Lung (tissue), 12 donors: Measurements from ENCODE around the gene CA7. TPM values are rescaled to one million over a fixed set of nuclear protein-coding genes. Genes with fewer than 3 reads are reported as not detected.

Experiments used
- ATAC-seq: fragments of 200-7000 bp; cut with Tn5 transposase; one replicate; pipeline ENCODE4 v1.9.1; 2020; ENCODE audit warnings: moderate number of reproducible peaks; ENCODE audit not compliant: insufficient read depth, low FRiP score
- DNase-seq, 3 donors: peaks; one replicate each; pipeline ENCODE4 v3.0.0-alpha.2; 2013 to 2017
- H3K27ac ChIP-seq, 2 donors: one replicate each; pipeline ENCODE4 v1.5.1; 2013; ENCODE audit warnings: mild to moderate bottlenecking in 2 of 2, moderate library complexity in 2 of 2, control low read depth in 1 of 2, inconsistent platforms in 1 of 2, low read depth in 1 of 2, low read length in 1 of 2
- H3K27me3 ChIP-seq, 3 donors: one replicate each; pipeline ENCODE4 v1.5.1; 2013; ENCODE audit warnings: low read length in 2 of 3; ENCODE audit not compliant: control insufficient read depth in 3 of 3, insufficient read depth in 3 of 3
- H3K36me3 ChIP-seq, 4 donors: one replicate each; pipeline ENCODE4 v1.5.1; 2013; ENCODE audit warnings: low read length in 4 of 4, mild to moderate bottlenecking in 1 of 4, moderate library complexity in 1 of 4; ENCODE audit not compliant: control insufficient read depth in 4 of 4, insufficient read depth in 4 of 4
- H3K4me1 ChIP-seq, 5 donors: one replicate each; pipeline ENCODE4 v1.5.1; 2013; ENCODE audit warnings: low read length in 5 of 5, mild to moderate bottlenecking in 2 of 5, moderate library complexity in 1 of 5; ENCODE audit not compliant: control insufficient read depth in 5 of 5, insufficient read depth in 5 of 5
- H3K4me3 ChIP-seq: one replicate; pipeline ENCODE4 v1.5.1; 2013; ENCODE audit warnings: mild to moderate bottlenecking, control low read depth, moderate library complexity
- H3K9ac ChIP-seq, 2 donors: one replicate each; pipeline ENCODE4 v1.5.1; 2013; ENCODE audit warnings: low read length in 2 of 2, control low read depth in 1 of 2; ENCODE audit not compliant: insufficient read depth in 1 of 2
- H3K9me3 ChIP-seq, 4 donors: one replicate each; pipeline ENCODE4 v1.5.1; 2013; ENCODE audit warnings: low read length in 3 of 4, mild to moderate bottlenecking in 1 of 4, moderate library complexity in 1 of 4; ENCODE audit not compliant: control insufficient read depth in 4 of 4, insufficient read depth in 3 of 4
- CTCF ChIP-seq: IDR thresholded peaks from 2 replicates; pipeline ENCODE4 v1.5.1; 2012; ENCODE audit warnings: mild to moderate bottlenecking; ENCODE audit errors: control extremely low read depth, extremely low read depth
- WGBS, 2 donors: extraction: QIAGEN DNeasy Blood & Tissue Kit; methylation state at CpG; one replicate each; pipeline ENCODE4 v1.1.7; 2013; 5-methylcytosine and 5-hydroxymethylcytosine counted together
- polyA plus RNA-seq, 2 donors: library from polyadenylated mRNA; stranded (reverse); fragments of 200-250 nt; gene quantifications; one replicate each; pipeline ENCODE4 v1.2.1, GENCODE V29; 2013
- total RNA-seq, 2 donors: library from RNA; depleted of rRNA in 1 of 2; stranded (reverse); fragments of >200 nt in 1 of 2; gene quantifications; one replicate each; pipeline ENCODE4 v1.2.1, GENCODE V29; 2014 to 2021
- donor health status: control.
- donor health status: control.
- donor health status: Bipolar disorder and iron deficiency.
- donor health status: healthy.
- donor health status: DM: yes; HTN: yes; CAD: no.

CA7 gene
- total and polyA plus RNA-seq, 4 donors, result not detected

- no peak for TF ChIP-seq CTCF
- DNase-seq, result no peak
Measured at GRCh38 chr16:66856801-66857200, 12.6 kb downstream of the CA7 start.

DNA sequence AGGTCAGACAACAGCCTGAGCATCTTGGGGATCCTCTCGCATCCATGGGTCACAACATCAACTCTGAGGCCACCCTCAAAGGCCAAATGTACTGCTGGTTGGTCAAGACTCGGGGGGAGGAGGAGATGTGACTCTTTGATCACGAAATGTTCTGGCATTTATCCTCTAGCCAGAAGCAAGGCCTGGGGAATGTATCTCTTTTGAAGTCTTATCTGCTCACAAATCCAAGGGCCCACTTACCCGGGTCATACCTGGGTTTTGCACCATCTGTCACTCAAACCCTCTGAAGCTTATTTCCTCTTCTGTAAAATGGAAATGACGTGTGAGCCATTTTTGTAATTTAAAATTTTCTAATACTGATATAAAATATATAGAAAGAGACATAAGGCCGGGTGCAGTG, 13.2 kb downstream of the CA7 start:
- DNase-seq (no peak), ATAC-seq (no peak)
- TF ChIP-seq CTCF, result no peak
- H3K27me3 ChIP-seq, result no peaks in the 10 kb centered on the region
- H3K9me3 ChIP-seq, result no peaks in the 10 kb centered on the region
- peaks cover 0 to 3% (median 0%) of the 10 kb centered on the region in 5 donors for H3K4me1 ChIP-seq
- H3K9ac ChIP-seq, result no peak overlapping the region
- H3K4me3 ChIP-seq, result no peak overlapping the region
- no peak overlapping the region for H3K27ac ChIP-seq
- WGBS, 2 donors, result 81 to 85% methylated on average over 6 of the region's 6 CpGs
- H3K36me3 ChIP-seq, result no peaks in the 10 kb centered on the region

More at GRCh38 chr16:66856801-66857200, 12.6 kb downstream of the CA7 start:
- WGBS, 2 donors, result 96 to 100% methylated on average over 2 of the region's 2 CpGs
- H3K27me3 ChIP-seq, result no peaks in the 10 kb centered on the region
- no peak overlapping the region for H3K9ac ChIP-seq
- no peak overlapping the region for H3K4me3 ChIP-seq
- no peaks in the 10 kb centered on the region for H3K9me3 ChIP-seq
- H3K27ac ChIP-seq, result no peak overlapping the region
- peaks cover 0 to 3% (median 0%) of the 10 kb centered on the region in 5 donors for H3K4me1 ChIP-seq
- no peaks in the 10 kb centered on the region for H3K36me3 ChIP-seq
- ATAC-seq, result no peak

GRCh38 chr16:66858740-66859396, 14.7 kb downstream of the CA7 start:
- Histone ChIP-seq H3K9me3 (no peaks in the 10 kb centered on the region), H3K27me3 (no peaks in the 10 kb centered on the region), H3K4me3 (no peak overlapping the region), H3K27ac (no peak overlapping the region), H3K4me1 (peaks cover 0 to 3% (median 0%) of the 10 kb centered on the region in 5 donors), H3K9ac (no peak overlapping the region), H3K36me3 (no peaks in the 10 kb centered on the region)
- ATAC-seq (peak; percentile 79), DNase-seq (peak in 2 of 3 donors; percentile 5 to 36)
- 52 to 71% methylated on average over 4 of the region's 4 CpGs for WGBS, 2 donors
- TF ChIP-seq CTCF, result no peak
